ENCODE measurements around the gene LRRC8D.
"Not testable (repeated sequence)": the region's sequence is repeated elsewhere in the genome, so short reads cannot be mapped to it uniquely, and the experiment has no call there.

Gene LRRC8D

GRCh38 chr1:89984564-89985116 is 163.8 kb downstream of the LRRC8D start:
- not testable (repeated sequence) for H2BK15ac ChIP-seq (ENCODE audit: low read depth, poor library complexity, severe bottlenecking); H3K4me2 ChIP-seq (ENCODE audit: low read length, poor library complexity, severe bottlenecking); H3K23ac ChIP-seq (ENCODE audit: low read length in 2 of 2); H3K18ac ChIP-seq (ENCODE audit: low read depth in 1 of 2, low read length in 2 of 2); H2AK5ac ChIP-seq (ENCODE audit: low read length, severe bottlenecking); H2BK120ac ChIP-seq (ENCODE audit: low read depth, low read length); H3K4ac ChIP-seq (ENCODE audit: low read depth in 1 of 2, low read length in 2 of 2); H3K36me3 ChIP-seq (ENCODE audit: control insufficient read depth in 1 of 2, insufficient read depth in 2 of 2, low read depth in 1 of 2, low read length in 2 of 2); H3K9me3 ChIP-seq (ENCODE audit: control insufficient read depth, low read length); H2AFZ ChIP-seq (ENCODE audit: low read depth, low read length); H3K4me1 ChIP-seq (ENCODE audit: control insufficient read depth, insufficient read depth, low read depth, low read length); H3K4me3 ChIP-seq (ENCODE audit: insufficient read depth in 1 of 2, low read depth in 1 of 2, low read length in 2 of 2); H4K91ac ChIP-seq (ENCODE audit: low read length); H2BK5ac ChIP-seq (ENCODE audit: low read depth, low read length, poor library complexity, severe bottlenecking); DNase-seq; H3K14ac ChIP-seq (ENCODE audit: low read length in 2 of 2); H4K8ac ChIP-seq (ENCODE audit: low read length); H2BK12ac ChIP-seq (ENCODE audit: low read length in 2 of 2); H3K27ac ChIP-seq (ENCODE audit: low read length, poor library complexity, severe bottlenecking); H3K27me3 ChIP-seq (ENCODE audit: control insufficient read depth in 1 of 2, insufficient read depth in 1 of 2, low read length in 2 of 2); H3K79me1 ChIP-seq (replicated peaks; ENCODE audit: low read length, poor library complexity, severe bottlenecking); H3K9ac ChIP-seq (ENCODE audit: low read length)
- WGBS, result over 99% methylated on average over 23 of the region's 33 CpGs

GRCh38 chr1:89986020-89986419 is 165.2 kb downstream of the LRRC8D start:
- H3K79me1 ChIP-seq (replicated peaks; ENCODE audit: low read length, poor library complexity, severe bottlenecking), result no peaks in the 10 kb centered on the region
- H3K27ac ChIP-seq (ENCODE audit: low read length, poor library complexity, severe bottlenecking), result no peak overlapping the region
- H3K9me3 ChIP-seq (ENCODE audit: control insufficient read depth, low read length), result no peaks in the 10 kb centered on the region
- H3K4ac ChIP-seq (ENCODE audit: low read depth in 1 of 2, low read length in 2 of 2), result no peak overlapping the region
- no peak overlapping the region for H3K4me3 ChIP-seq (ENCODE audit: insufficient read depth in 1 of 2, low read depth in 1 of 2, low read length in 2 of 2)
- H3K27me3 ChIP-seq (ENCODE audit: control insufficient read depth in 1 of 2, insufficient read depth in 1 of 2, low read length in 2 of 2), result no peaks in the 10 kb centered on the region
- H3K14ac ChIP-seq (ENCODE audit: low read length in 2 of 2), result no peak overlapping the region
- no peak overlapping the region for H4K91ac ChIP-seq (ENCODE audit: low read length)
- H3K9ac ChIP-seq (ENCODE audit: low read length), result no peak overlapping the region
- no peak overlapping the region for H3K18ac ChIP-seq (ENCODE audit: low read depth in 1 of 2, low read length in 2 of 2)
- no peak overlapping the region for H3K4me2 ChIP-seq (ENCODE audit: low read length, poor library complexity, severe bottlenecking)
- no peak overlapping the region for H2AFZ ChIP-seq (ENCODE audit: low read depth, low read length)
- H3K4me1 ChIP-seq (ENCODE audit: control insufficient read depth, insufficient read depth, low read depth, low read length), result no peaks in the 10 kb centered on the region
- no peak overlapping the region for H2BK12ac ChIP-seq (ENCODE audit: low read length in 2 of 2)
- DNase-seq, result peak; percentile 31
- H2AK5ac ChIP-seq (ENCODE audit: low read length, severe bottlenecking), result no peak overlapping the region
- H3K36me3 ChIP-seq (ENCODE audit: control insufficient read depth in 1 of 2, insufficient read depth in 2 of 2, low read depth in 1 of 2, low read length in 2 of 2), result no peaks in the 10 kb centered on the region
- H4K8ac ChIP-seq (ENCODE audit: low read length), result no peak overlapping the region
- no peak overlapping the region for H3K23ac ChIP-seq (ENCODE audit: low read length in 2 of 2)
- H2BK120ac ChIP-seq (ENCODE audit: low read depth, low read length), result no peak overlapping the region
- no peak overlapping the region for H2BK15ac ChIP-seq (ENCODE audit: low read depth, poor library complexity, severe bottlenecking)
- no peak overlapping the region for H2BK5ac ChIP-seq (ENCODE audit: low read depth, low read length, poor library complexity, severe bottlenecking)
